ENCODE results near the gene HPS1.

The HPS1 gene

DNA sequence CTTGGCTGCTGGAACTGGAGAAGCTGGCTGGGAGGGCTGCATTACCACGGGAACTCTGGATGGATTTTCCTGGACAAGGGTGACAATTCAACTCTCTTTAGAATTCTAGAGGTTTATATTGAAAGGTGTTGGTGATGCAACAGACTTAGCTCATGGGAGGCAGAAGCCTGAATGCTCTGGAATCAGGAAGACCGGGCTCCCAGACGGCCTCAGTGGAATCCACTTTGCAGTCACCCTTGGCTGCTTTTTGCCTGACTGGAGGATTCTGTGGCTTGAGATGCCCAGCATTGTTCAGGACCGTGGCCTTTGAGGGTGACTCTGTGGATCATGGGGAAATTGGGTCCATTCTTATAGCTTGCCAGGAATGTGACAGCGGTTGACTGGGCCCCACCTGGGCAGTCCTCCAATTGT, 64.0 kb downstream of the HPS1 start:
- DNase-seq (ENCODE audit: low read depth): no peak
- H3K4me3 ChIP-seq (ENCODE audit: low read length): no peak overlapping the region
- TF ChIP-seq CTCF (IDR thresholded peaks at IDR 0.05; ENCODE audit: insufficient read depth, low read depth, low read length, missing control alignments): no peak

GRCh38 chr10:98380493-98381339, 66.0 kb downstream of the HPS1 start:
- H3K4me3 ChIP-seq (ENCODE audit: low read length): no peak overlapping the region
- DNase-seq (ENCODE audit: low read depth): no peak
- no peak for TF ChIP-seq CTCF (IDR thresholded peaks at IDR 0.05; ENCODE audit: insufficient read depth, low read depth, low read length, missing control alignments)

GRCh38 chr10:98378722-98379121, 68.0 kb downstream of the HPS1 start:
- no peak for DNase-seq (ENCODE audit: low read depth)
- no peak for TF ChIP-seq CTCF (IDR thresholded peaks at IDR 0.05; ENCODE audit: insufficient read depth, low read depth, low read length, missing control alignments)

GRCh38 chr10:98377536-98377935, 69.2 kb downstream of the HPS1 start:
- H3K4me3 ChIP-seq (ENCODE audit: low read length): no peak overlapping the region
- no peak for DNase-seq (ENCODE audit: low read depth)
- no peak for TF ChIP-seq CTCF (IDR thresholded peaks at IDR 0.05; ENCODE audit: insufficient read depth, low read depth, low read length, missing control alignments)

More at GRCh38 chr10:98378722-98379121, 68.0 kb downstream of the HPS1 start:
- H3K4me3 ChIP-seq (ENCODE audit: low read length): no peak overlapping the region

DNA sequence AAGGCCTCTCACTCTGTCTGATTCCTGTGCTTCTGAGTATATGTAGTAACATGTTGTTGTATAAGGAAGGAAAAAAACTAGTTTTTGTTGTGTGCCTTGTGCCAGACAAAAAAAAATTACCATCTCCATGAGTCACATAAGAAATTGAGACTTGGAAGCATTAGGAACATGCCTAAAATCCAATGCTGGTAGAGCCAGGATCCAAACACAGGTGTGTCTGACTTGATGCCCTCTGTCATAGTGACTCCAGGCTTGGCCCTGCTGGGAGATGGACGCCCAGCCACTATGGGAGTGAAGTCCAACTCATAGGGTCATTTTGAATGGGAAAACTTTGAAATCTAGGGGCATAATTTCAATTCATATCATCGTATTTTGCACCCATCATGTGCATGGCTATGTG, 69.7 kb downstream of the HPS1 start:
- TF ChIP-seq CTCF (IDR thresholded peaks at IDR 0.05; ENCODE audit: insufficient read depth, low read depth, low read length, missing control alignments): no peak
- no peak overlapping the region for H3K4me3 ChIP-seq (ENCODE audit: low read length)
- peak; percentile 17 for DNase-seq (ENCODE audit: low read depth)

GRCh38 chr10:98376485-98376884, 70.2 kb downstream of the HPS1 start:
- no peak overlapping the region for H3K4me3 ChIP-seq (ENCODE audit: low read length)
- no peak for TF ChIP-seq CTCF (IDR thresholded peaks at IDR 0.05; ENCODE audit: insufficient read depth, low read depth, low read length, missing control alignments)
- DNase-seq (ENCODE audit: low read depth): peak; percentile 6
